ENCODE measurements around the gene RSPO4.
A peak's percentile ranks its signal among the peaks of the same experiment; 100 is the strongest.

RSPO4 gene

GRCh38 chr20:1005452-1006027, 3.4 kb upstream of the RSPO4 start:
- no peak overlapping the region for H3K4me3 ChIP-seq (ENCODE audit: low read length)
- 0 out of 2 replicates have a peak, but pooled peaks cover 2% of the 10 kb centered on the region for H3K4me1 ChIP-seq (ENCODE audit: control insufficient read depth, insufficient read depth, low read length)
- DNase-seq (ENCODE audit: low read depth, low spot score), result peak; percentile 68
- peaks cover 8% of the 10 kb centered on the region; the same call in 1 of the 2 replicates for H3K27me3 ChIP-seq (ENCODE audit: control insufficient read depth, insufficient read depth, low read length)
- H3K27ac ChIP-seq (ENCODE audit: low read length), result no peak overlapping the region
- H3K9me3 ChIP-seq (ENCODE audit: control insufficient read depth, insufficient read depth, low read length), result no peaks in the 10 kb centered on the region
- no CpG with 5 or more reads among the region's 5 CpGs for WGBS (ENCODE audit: insufficient coverage, insufficient read length)
- H3K36me3 ChIP-seq (ENCODE audit: control insufficient read depth, insufficient read depth, low read length), result no peaks in the 10 kb centered on the region

GRCh38 chr20:1003920-1004697, 2.0 kb upstream of the RSPO4 start:
- Histone ChIP-seq H3K27ac (ENCODE audit: low read length) (no peak overlapping the region), H3K4me3 (ENCODE audit: low read length) (no peak overlapping the region), H3K4me1 (ENCODE audit: control insufficient read depth, insufficient read depth, low read length) (0 out of 2 replicates have a peak, but pooled peaks cover 2% of the 10 kb centered on the region), H3K36me3 (ENCODE audit: control insufficient read depth, insufficient read depth, low read length) (no peaks in the 10 kb centered on the region), H3K9me3 (ENCODE audit: control insufficient read depth, insufficient read depth, low read length) (no peaks in the 10 kb centered on the region), H3K27me3 (ENCODE audit: control insufficient read depth, insufficient read depth, low read length) (peaks cover 8% of the 10 kb centered on the region; the same call in 1 of the 2 replicates)
- no CpG with 5 or more reads among the region's 3 CpGs for WGBS (ENCODE audit: insufficient coverage, insufficient read length)
- no peak for DNase-seq (ENCODE audit: low read depth, low spot score)

- Histone ChIP-seq H3K9me3 (ENCODE audit: control insufficient read depth, insufficient read depth, low read length) (no peaks in the 10 kb centered on the region), H3K27ac (ENCODE audit: low read length) (no peak overlapping the region), H3K4me3 (ENCODE audit: low read length) (peak overlapping the region; percentile 48; the same call in 1 of the 2 replicates), H3K27me3 (ENCODE audit: control insufficient read depth, insufficient read depth, low read length) (peaks cover 8% of the 10 kb centered on the region; the same call in 1 of the 2 replicates), H3K36me3 (ENCODE audit: control insufficient read depth, insufficient read depth, low read length) (no peaks in the 10 kb centered on the region), H3K4me1 (ENCODE audit: control insufficient read depth, insufficient read depth, low read length) (0 out of 2 replicates have a peak, but pooled peaks cover 2% of the 10 kb centered on the region)
- no peak for DNase-seq (ENCODE audit: low read depth, low spot score)
- WGBS (ENCODE audit: insufficient coverage, insufficient read length), result no CpG with 5 or more reads among the region's 12 CpGs
Observed at GRCh38 chr20:1002682-1003561, 811 bp upstream of the RSPO4 start.

GRCh38 chr20:1001116-1001515, 995 bp downstream of the RSPO4 start:
- Histone ChIP-seq H3K36me3 (ENCODE audit: control insufficient read depth, insufficient read depth, low read length) (no peaks in the 10 kb centered on the region), H3K4me1 (ENCODE audit: control insufficient read depth, insufficient read depth, low read length) (0 out of 2 replicates have a peak, but pooled peaks cover 2% of the 10 kb centered on the region), H3K27ac (ENCODE audit: low read length) (no peak overlapping the region), H3K9me3 (ENCODE audit: control insufficient read depth, insufficient read depth, low read length) (no peaks in the 10 kb centered on the region), H3K27me3 (ENCODE audit: control insufficient read depth, insufficient read depth, low read length) (peaks cover 8% of the 10 kb centered on the region; the same call in 1 of the 2 replicates), H3K4me3 (ENCODE audit: low read length) (no peak overlapping the region)
- no CpG with 5 or more reads among the region's 8 CpGs for WGBS (ENCODE audit: insufficient coverage, insufficient read length)
- DNase-seq (ENCODE audit: low read depth, low spot score), result no peak

GRCh38 chr20:998231-998830, 3.8 kb downstream of the RSPO4 start:
- H3K27me3 ChIP-seq (ENCODE audit: control insufficient read depth, insufficient read depth, low read length), result peaks cover 8% of the 10 kb centered on the region; the same call in 1 of the 2 replicates
- H3K9me3 ChIP-seq (ENCODE audit: control insufficient read depth, insufficient read depth, low read length), result no peaks in the 10 kb centered on the region
- H3K27ac ChIP-seq (ENCODE audit: low read length), result no peak overlapping the region
- no peak for DNase-seq (ENCODE audit: low read depth, low spot score)
- H3K4me3 ChIP-seq (ENCODE audit: low read length), result no peak overlapping the region
- WGBS (ENCODE audit: insufficient coverage, insufficient read length), result no CpG with 5 or more reads among the region's 6 CpGs
- no peaks in the 10 kb centered on the region for H3K36me3 ChIP-seq (ENCODE audit: control insufficient read depth, insufficient read depth, low read length)
- H3K4me1 ChIP-seq (ENCODE audit: control insufficient read depth, insufficient read depth, low read length), result 0 out of 2 replicates have a peak, but pooled peaks cover 2% of the 10 kb centered on the region

GRCh38 chr20:997486-997885, 4.6 kb downstream of the RSPO4 start:
- no CpG with 5 or more reads among the region's 6 CpGs for WGBS (ENCODE audit: insufficient coverage, insufficient read length)
- peaks cover 8% of the 10 kb centered on the region; the same call in 1 of the 2 replicates for H3K27me3 ChIP-seq (ENCODE audit: control insufficient read depth, insufficient read depth, low read length)
- H3K9me3 ChIP-seq (ENCODE audit: control insufficient read depth, insufficient read depth, low read length), result no peaks in the 10 kb centered on the region
- no peaks in the 10 kb centered on the region for H3K36me3 ChIP-seq (ENCODE audit: control insufficient read depth, insufficient read depth, low read length)
- no peaks in the 10 kb centered on the region for H3K4me1 ChIP-seq (ENCODE audit: control insufficient read depth, insufficient read depth, low read length)
- H3K27ac ChIP-seq (ENCODE audit: low read length), result no peak overlapping the region
- no peak for DNase-seq (ENCODE audit: low read depth, low spot score)
- no peak overlapping the region for H3K4me3 ChIP-seq (ENCODE audit: low read length)

- DNase-seq (ENCODE audit: low read depth, low spot score), result no peak
- Histone ChIP-seq H3K9me3 (ENCODE audit: control insufficient read depth, insufficient read depth, low read length) (no peaks in the 10 kb centered on the region), H3K4me3 (ENCODE audit: low read length) (no peak overlapping the region), H3K4me1 (ENCODE audit: control insufficient read depth, insufficient read depth, low read length) (no peaks in the 10 kb centered on the region), H3K27ac (ENCODE audit: low read length) (no peak overlapping the region), H3K36me3 (ENCODE audit: control insufficient read depth, insufficient read depth, low read length) (no peaks in the 10 kb centered on the region), H3K27me3 (ENCODE audit: control insufficient read depth, insufficient read depth, low read length) (peaks cover 8% of the 10 kb centered on the region; the same call in 1 of the 2 replicates)
- WGBS (ENCODE audit: insufficient coverage, insufficient read length), result no CpG with 5 or more reads among the region's 8 CpGs
Observed at GRCh38 chr20:997016-997415, 5.1 kb downstream of the RSPO4 start.

- DNase-seq (ENCODE audit: low read depth, low spot score), result no peak
- Histone ChIP-seq H3K9me3 (ENCODE audit: control insufficient read depth, insufficient read depth, low read length) (no peaks in the 10 kb centered on the region), H3K27ac (ENCODE audit: low read length) (no peak overlapping the region), H3K27me3 (ENCODE audit: control insufficient read depth, insufficient read depth, low read length) (no peaks in the 10 kb centered on the region), H3K4me3 (ENCODE audit: low read length) (no peak overlapping the region), H3K36me3 (ENCODE audit: control insufficient read depth, insufficient read depth, low read length) (no peaks in the 10 kb centered on the region), H3K4me1 (ENCODE audit: control insufficient read depth, insufficient read depth, low read length) (no peaks in the 10 kb centered on the region)
- no CpG with 5 or more reads among the region's 8 CpGs for WGBS (ENCODE audit: insufficient coverage, insufficient read length)
Observed at GRCh38 chr20:995170-995569, 6.9 kb downstream of the RSPO4 start.

- DNase-seq (ENCODE audit: low read depth, low spot score), result no peak
- no CpG with 5 or more reads among the region's 16 CpGs for WGBS (ENCODE audit: insufficient coverage, insufficient read length)
Observed at GRCh38 chr20:992801-993535, 9.1 kb downstream of the RSPO4 start.

More at GRCh38 chr20:992801-993535, 9.1 kb downstream of the RSPO4 start:
- no peak overlapping the region for H3K27ac ChIP-seq (ENCODE audit: low read length)
- H3K4me3 ChIP-seq (ENCODE audit: low read length), result no peak overlapping the region
- no peaks in the 10 kb centered on the region for H3K36me3 ChIP-seq (ENCODE audit: control insufficient read depth, insufficient read depth, low read length)
- H3K27me3 ChIP-seq (ENCODE audit: control insufficient read depth, insufficient read depth, low read length), result no peaks in the 10 kb centered on the region
- no peaks in the 10 kb centered on the region for H3K4me1 ChIP-seq (ENCODE audit: control insufficient read depth, insufficient read depth, low read length)
- no peaks in the 10 kb centered on the region for H3K9me3 ChIP-seq (ENCODE audit: control insufficient read depth, insufficient read depth, low read length)

Measured in iPS DF 6.9 (cell line).